Vagina (tissue), 2 donors: ENCODE results near the gene MYO1D. TPM values are rescaled to one million over a fixed set of nuclear protein-coding genes. Genes with fewer than 3 reads are reported as not detected.

Experiments
- DNase-seq, 2 donors: peaks; one replicate each; pipeline ENCODE4 v3.0.0-alpha.2; 2017; ENCODE audit errors: extremely low spot score in 2 of 2
- H3K27ac ChIP-seq: fragments of 200-600 bp; sonication (generic); one replicate; pipeline ENCODE4 v1.5.1; 2019
- H3K27me3 ChIP-seq: fragments of 200-600 bp; sonication (generic); one replicate; pipeline ENCODE4 v1.5.1; 2019
- H3K36me3 ChIP-seq, 2 donors: fragments of 200-600 bp; sonication (generic); one replicate each; pipeline ENCODE4 v1.5.1; 2017 to 2019
- H3K4me1 ChIP-seq: fragments of 200-600 bp; sonication (generic); one replicate; pipeline ENCODE4 v1.5.1; 2019
- H3K4me3 ChIP-seq, 2 donors: fragments of 200-600 bp; sonication (generic); 1 replicate in 1 of 2; 2 replicates in 1 of 2; pipeline ENCODE4 v1.5.1; 2016 to 2019
- H3K9me3 ChIP-seq: fragments of 200-600 bp; sonication (generic); one replicate; pipeline ENCODE4 v1.5.1; 2019
- CTCF ChIP-seq, 3 experiments: fragments of 450-650 bp in 2 of 3; fragments of 200-600 bp in 1 of 3; sonication (generic) in 1 of 3; IDR thresholded peaks; one replicate each; pipeline ENCODE4 v1.5.1; 2017 to 2019; ENCODE audit warnings: antibody characterized with exemption in 3 of 3, mild to moderate bottlenecking in 2 of 3, moderate library complexity in 2 of 3
- POLR2A ChIP-seq, 2 donors: fragments of 450-650 bp; IDR thresholded peaks; one replicate each; pipeline ENCODE4 v1.6.1; 2017; ENCODE audit warnings: antibody characterized with exemption in 2 of 2, mild to moderate bottlenecking in 2 of 2, moderate library complexity in 2 of 2
- POLR2AphosphoS5 ChIP-seq, 2 donors: sonication (generic); formaldehyde crosslinking; IDR thresholded peaks; one replicate each; pipeline ENCODE4 v1.9.0; 2017; ENCODE audit warnings: antibody characterized with exemption in 2 of 2, mild to moderate bottlenecking in 2 of 2, low read depth in 1 of 2; ENCODE audit not compliant: insufficient read depth in 1 of 2
- intact Hi-C: fragments of 100-400 bp; cut with DNase I; formaldehyde crosslinking; loops from one replicate; pipeline ENCODE4 v1.15.1; 2023
- total RNA-seq: library from RNA; depleted of rRNA; stranded (reverse); fragments of >200 nt; gene quantifications from one replicate; pipeline ENCODE4 v1.2.3, GENCODE V29; 2016

MYO1D gene
- total RNA-seq, 1 donor from 2014 or later: 44.7 TPM

DNA sequence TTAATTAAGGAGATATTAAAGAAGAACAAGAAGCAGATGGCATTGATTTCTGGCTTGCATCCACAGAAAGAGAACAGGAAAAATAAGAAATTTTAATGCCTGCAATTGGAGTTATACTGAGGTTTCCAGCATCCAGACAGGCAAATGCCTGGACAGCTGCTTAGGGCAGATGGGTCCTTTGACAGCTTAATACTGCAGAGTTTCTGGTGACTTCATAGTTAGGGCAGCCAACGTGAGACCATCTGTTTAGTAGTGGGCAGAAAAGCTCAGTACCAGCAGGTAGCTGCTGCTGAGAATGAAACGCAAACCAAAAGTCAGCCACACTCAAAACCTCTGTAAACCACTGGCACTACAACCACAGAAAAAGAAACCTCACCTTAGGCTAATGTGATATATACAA lies 280.3 kb downstream of the MYO1D start:
- no peaks in the 10 kb centered on the region for H3K27me3 ChIP-seq
- no peak overlapping the region for H3K27ac ChIP-seq
- TF ChIP-seq CTCF (IDR thresholded peaks at IDR 0.05) (no peak), POLR2A (IDR thresholded peaks at IDR 0.05) (no peak), POLR2AphosphoS5 (IDR thresholded peaks at IDR 0.05; ENCODE audit: insufficient read depth in 1 of 2, low read depth in 1 of 2) (no peak)
- H3K4me3 ChIP-seq: no peak overlapping the region
- intact Hi-C loops: no loop called here
- DNase-seq: no peak
- no peaks in the 10 kb centered on the region for H3K4me1 ChIP-seq
- no peaks in the 10 kb centered on the region for H3K36me3 ChIP-seq
- no peaks in the 10 kb centered on the region for H3K9me3 ChIP-seq

GRCh38 chr17:32596206-32596605 lies 280.7 kb downstream of the MYO1D start:
- Histone ChIP-seq H3K9me3 (no peaks in the 10 kb centered on the region), H3K36me3 (no peaks in the 10 kb centered on the region), H3K4me3 (no peak overlapping the region), H3K27ac (no peak overlapping the region), H3K27me3 (no peaks in the 10 kb centered on the region), H3K4me1 (no peaks in the 10 kb centered on the region)
- no peak for TF ChIP-seq CTCF (IDR thresholded peaks at IDR 0.05)
- TF ChIP-seq POLR2A (IDR thresholded peaks at IDR 0.05): no peak
- TF ChIP-seq POLR2AphosphoS5 (IDR thresholded peaks at IDR 0.05; ENCODE audit: insufficient read depth in 1 of 2, low read depth in 1 of 2): no peak
- intact Hi-C loops: no loop called here
- DNase-seq: no peak

GRCh38 chr17:32593003-32593402 lies 283.9 kb downstream of the MYO1D start:
- DNase-seq: no peak
- intact Hi-C loops: no loop called here

DNA sequence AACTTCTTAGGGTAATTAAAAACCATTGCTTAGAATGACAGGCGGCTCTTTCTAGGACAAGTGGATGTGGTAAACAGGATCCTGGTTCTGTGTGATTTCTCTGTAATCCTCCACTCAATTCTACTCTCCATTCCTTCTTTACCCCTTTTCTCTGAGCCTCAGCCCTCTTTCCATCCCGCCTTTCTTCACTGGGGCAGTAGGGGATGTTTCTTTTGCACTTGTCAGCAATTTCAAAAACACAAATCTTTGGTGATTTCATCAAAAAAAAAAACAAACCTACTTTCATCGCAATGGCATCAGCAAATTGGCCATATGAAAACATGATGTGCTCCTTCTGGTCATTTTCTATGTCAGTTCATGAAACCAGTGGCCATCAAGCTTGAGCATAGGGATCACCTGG lies 285.5 kb downstream of the MYO1D start:
- Histone ChIP-seq H3K4me3 (no peak overlapping the region), H3K9me3 (no peaks in the 10 kb centered on the region), H3K36me3 (no peaks in the 10 kb centered on the region), H3K4me1 (no peaks in the 10 kb centered on the region), H3K27me3 (no peaks in the 10 kb centered on the region), H3K27ac (no peak overlapping the region)
- TF ChIP-seq POLR2AphosphoS5 (IDR thresholded peaks at IDR 0.05; ENCODE audit: insufficient read depth in 1 of 2, low read depth in 1 of 2): no peak
- no peak for TF ChIP-seq CTCF (IDR thresholded peaks at IDR 0.05)
- TF ChIP-seq POLR2A (IDR thresholded peaks at IDR 0.05): no peak
- intact Hi-C loops: no loop called here
- no peak for DNase-seq

More at GRCh38 chr17:32593003-32593402, 283.9 kb downstream of the MYO1D start:
- no peaks in the 10 kb centered on the region for H3K36me3 ChIP-seq
- no peak for TF ChIP-seq POLR2AphosphoS5 (IDR thresholded peaks at IDR 0.05; ENCODE audit: insufficient read depth in 1 of 2, low read depth in 1 of 2)
- no peak for TF ChIP-seq POLR2A (IDR thresholded peaks at IDR 0.05)
- no peak for TF ChIP-seq CTCF (IDR thresholded peaks at IDR 0.05)
- H3K27ac ChIP-seq: no peak overlapping the region
- H3K27me3 ChIP-seq: no peaks in the 10 kb centered on the region
- no peaks in the 10 kb centered on the region for H3K4me1 ChIP-seq
- no peak overlapping the region for H3K4me3 ChIP-seq
- no peaks in the 10 kb centered on the region for H3K9me3 ChIP-seq

DNA sequence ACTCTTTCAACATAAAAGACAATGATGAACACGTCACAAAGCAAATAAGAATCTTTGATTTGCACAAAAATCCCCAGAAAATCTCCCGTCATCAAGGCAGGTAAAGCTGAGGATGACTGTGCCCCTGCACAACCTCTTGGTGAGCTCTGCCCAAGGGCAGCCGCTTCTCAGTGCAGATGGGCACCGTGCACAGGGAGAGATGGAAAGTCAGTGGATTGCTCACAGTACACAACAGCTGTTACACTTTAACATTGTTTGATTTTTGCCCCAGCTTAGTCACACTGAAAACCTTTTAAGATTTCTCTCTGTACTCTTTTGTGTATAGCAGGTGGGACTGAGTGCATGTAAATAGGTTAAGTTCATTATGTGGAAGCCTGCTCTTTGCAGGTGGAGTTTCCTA lies 285.9 kb downstream of the MYO1D start:
- Histone ChIP-seq H3K27me3 (no peaks in the 10 kb centered on the region), H3K4me3 (no peak overlapping the region), H3K36me3 (no peaks in the 10 kb centered on the region), H3K4me1 (no peaks in the 10 kb centered on the region), H3K27ac (no peak overlapping the region), H3K9me3 (no peaks in the 10 kb centered on the region)
- intact Hi-C loops: no loop called here
- no peak for DNase-seq
- no peak for TF ChIP-seq POLR2AphosphoS5 (IDR thresholded peaks at IDR 0.05; ENCODE audit: insufficient read depth in 1 of 2, low read depth in 1 of 2)
- no peak for TF ChIP-seq CTCF (IDR thresholded peaks at IDR 0.05)
- no peak for TF ChIP-seq POLR2A (IDR thresholded peaks at IDR 0.05)
